HPDE6-E6E7 (cell line): ENCODE results near the gene SRGAP2C.
"Not testable (repeated sequence)": the region's sequence is repeated elsewhere in the genome, so short reads cannot be mapped to it uniquely, and the experiment has no call there.

ENCODE experiments used
- DNase-seq: peaks from one replicate; pipeline ENCODE4 v3.0.0; 2011; ENCODE audit warnings: missing footprints; ENCODE audit errors: extremely low spot score

Gene SRGAP2C

GRCh38 chr1:121418369-121419049 is 233.7 kb downstream of the SRGAP2C start:
- no peak for DNase-seq

- not testable (repeated sequence) for DNase-seq
Observed at GRCh38 chr1:121419050-121419615, 234.4 kb downstream of the SRGAP2C start.

DNA sequence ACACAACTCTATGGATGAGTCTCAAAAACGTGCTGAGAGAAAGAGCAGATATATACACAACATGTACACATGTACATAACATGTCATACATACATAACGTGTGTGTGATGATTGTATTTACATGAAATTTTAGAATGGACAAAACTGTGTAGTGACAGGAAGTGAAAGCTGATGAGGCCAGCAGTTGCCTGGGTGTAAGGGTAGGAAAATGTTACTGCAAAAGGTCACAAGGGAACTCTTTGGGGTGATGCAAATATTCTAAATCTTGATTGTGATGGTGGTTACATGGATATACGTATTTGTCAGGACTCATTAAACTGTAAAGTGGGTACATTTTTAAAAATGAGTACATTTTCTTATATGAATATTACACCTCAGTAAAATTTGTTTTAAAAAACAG is 236.7 kb downstream of the SRGAP2C start:
- DNase-seq, result not testable (repeated sequence)

DNA sequence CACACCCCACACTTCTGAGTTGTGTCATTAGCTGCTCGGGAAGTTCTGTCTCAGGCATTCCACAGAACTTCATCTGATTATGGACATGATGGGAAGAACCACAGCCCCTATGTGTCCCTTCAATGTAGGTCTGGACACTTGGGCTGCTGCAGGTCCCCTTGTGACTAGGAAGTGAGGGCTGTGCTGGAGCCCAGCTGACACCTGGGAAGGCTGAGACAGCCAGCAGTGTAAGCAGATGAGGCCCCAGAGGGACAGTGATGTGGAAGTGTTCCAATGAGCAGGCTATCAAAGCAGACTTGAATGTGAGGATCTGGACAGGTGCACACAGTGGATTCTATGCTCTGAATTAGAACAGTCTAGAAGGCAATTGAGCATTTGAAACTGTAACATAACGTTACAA is 239.2 kb downstream of the SRGAP2C start:
- not testable (repeated sequence) for DNase-seq

GRCh38 chr1:121433517-121433916 is 248.7 kb downstream of the SRGAP2C start:
- DNase-seq, result not testable (repeated sequence)

DNA sequence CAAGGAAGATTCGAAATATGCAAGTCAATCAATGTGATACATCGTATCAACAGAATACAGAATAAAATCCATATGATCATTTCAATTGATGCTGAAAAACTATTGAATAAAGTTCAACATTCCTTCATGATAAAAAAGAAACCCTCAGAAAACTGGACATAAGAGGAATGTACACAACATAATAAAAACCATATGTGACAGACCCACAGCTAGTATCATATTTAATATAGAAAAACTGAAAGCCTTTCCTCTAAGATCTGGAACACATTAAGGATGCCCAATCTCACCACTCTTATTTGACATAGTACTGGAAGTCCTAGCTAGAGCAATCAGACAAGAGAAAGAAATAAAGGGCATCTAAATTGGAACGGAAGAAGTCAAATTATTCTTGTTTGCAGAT is 254.1 kb downstream of the SRGAP2C start:
- not testable (repeated sequence) for DNase-seq

DNA sequence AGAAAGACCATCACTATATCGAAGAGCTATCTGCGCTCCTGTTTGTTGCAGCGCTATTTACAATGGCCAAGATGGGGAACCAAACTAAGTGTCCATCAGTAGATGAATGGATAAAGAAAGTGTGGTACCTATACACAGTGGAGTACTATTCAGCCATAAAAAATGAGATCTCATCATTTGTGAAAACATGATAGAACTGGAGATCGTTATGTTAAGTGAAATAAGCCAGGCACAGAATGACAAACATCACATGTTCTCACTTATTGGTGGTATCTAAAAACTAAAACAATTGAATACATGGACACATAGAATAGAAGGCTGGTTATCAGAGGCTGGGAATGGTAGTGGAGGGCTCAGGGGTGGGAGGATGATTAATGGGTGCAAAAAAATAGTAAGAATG is 256.2 kb downstream of the SRGAP2C start:
- DNase-seq, result no peak
